ENCODE data around the gene KRT17. TPM values are rescaled to one million over a fixed set of nuclear protein-coding genes. Genes with fewer than 3 reads are reported as not detected.

The KRT17 gene
- total RNA-seq, 1 experiment from 2014 or later: 1.5 TPM

DNA sequence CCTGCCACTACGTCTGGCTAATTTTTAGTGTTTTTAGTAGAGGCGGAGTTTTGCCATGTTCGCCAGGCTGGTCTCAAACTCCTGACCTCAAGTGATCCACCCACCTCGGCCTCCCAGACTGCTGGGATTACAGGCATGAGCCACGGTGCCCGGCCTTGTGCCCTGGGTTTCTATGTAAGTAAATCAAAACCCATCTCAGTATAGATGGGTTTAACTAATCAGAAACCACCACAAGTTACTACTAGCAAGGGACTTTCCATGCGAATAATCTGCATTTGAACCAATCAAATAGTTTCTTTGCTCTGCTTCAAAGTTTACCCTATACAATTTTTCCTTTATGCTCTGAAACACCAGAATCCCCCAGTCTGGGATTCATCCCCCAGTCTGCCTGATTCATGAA is 47.8 kb upstream of the KRT17 start:
- H3K27me3 Mint-ChIP-seq (ENCODE audit: low read depth): peaks cover 12% of the 10 kb centered on the region
- Histone ChIP-seq H3K4ac (ENCODE audit: low read depth, low read length) (no peak overlapping the region), H3K4me2 (ENCODE audit: insufficient read depth, insufficient read length, low read length) (no peak overlapping the region), H3K23ac (ENCODE audit: insufficient read length, low read depth, low read length) (no peak overlapping the region), H3K79me1 (ENCODE audit: insufficient read depth, low read depth, low read length, poor library complexity, severe bottlenecking) (no peaks in the 10 kb centered on the region), H2BK5ac (ENCODE audit: insufficient read length, low read length) (no peak overlapping the region), H4K8ac (replicated peaks; ENCODE audit: insufficient read length, low read depth, low read length) (no peak overlapping the region), H4K5ac (ENCODE audit: insufficient read length, low read depth, low read length) (no peak overlapping the region), H3K79me2 (ENCODE audit: insufficient read depth, low read length) (no peaks in the 10 kb centered on the region), H3K27me3 (ENCODE audit: insufficient read depth, low read length) (no peaks in the 10 kb centered on the region), H4K20me1 (ENCODE audit: control insufficient read depth, insufficient read depth, insufficient read length) (no peaks in the 10 kb centered on the region), H3K4me1 (ENCODE audit: insufficient read depth, low read length) (peaks cover 3% of the 10 kb centered on the region; the same call in 1 of the 2 replicates), H3K9me3 (ENCODE audit: control insufficient read depth, low read depth, low read length) (no peaks in the 10 kb centered on the region), H2AFZ (ENCODE audit: low read length) (no peak overlapping the region), H3K18ac (ENCODE audit: insufficient read length, low read depth, low read length) (no peak overlapping the region), H3T11ph (ENCODE audit: low read length) (no peak overlapping the region), H3K23me2 (ENCODE audit: insufficient read length, low read depth, low read length, poor library complexity, severe bottlenecking) (peaks cover 3% of the 10 kb centered on the region), H3K56ac (ENCODE audit: insufficient read length, low read depth, low read length) (no peak overlapping the region), H2AK5ac (ENCODE audit: insufficient read length, low read length) (no peak overlapping the region), H2BK20ac (ENCODE audit: low read depth, low read length, poor library complexity, severe bottlenecking) (no peak overlapping the region), H4K91ac (ENCODE audit: insufficient read length, low read depth, low read length) (no peak overlapping the region), H3K9ac (ENCODE audit: extremely low read depth, insufficient read length, low read length) (no peak overlapping the region), H2BK120ac (ENCODE audit: low read depth, low read length, poor library complexity, severe bottlenecking) (no peak overlapping the region), H3K14ac (ENCODE audit: insufficient read depth, low read length) (no peak overlapping the region), H3K27ac (ENCODE audit: insufficient read length, low read depth, low read length) (no peak overlapping the region), H2BK15ac (ENCODE audit: low read depth, low read length) (no peak overlapping the region), H2BK12ac (ENCODE audit: insufficient read length, low read depth, low read length) (no peak overlapping the region)
- no peak overlapping the region for H3K4me3 Mint-ChIP-seq
- no peak for DNase-seq
- H3K27ac Mint-ChIP-seq: peak overlapping the region in 1 of 3 experiments; percentile 40; a peak in 2 of 7 replicates
- H3K4me1 Mint-ChIP-seq: peaks cover 23 to 27% of the 10 kb centered on the region in 2 experiments
- TF ChIP-seq CTCF (conservative IDR thresholded peaks at IDR 0.05): no peak
- whole genome bisulfite sequencing (ENCODE audit: extremely low coverage, insufficient read length, low lambda C conversion rate): no CpG with 5 or more reads among the region's 7 CpGs
- no peaks in the 10 kb centered on the region; a peak in 1 of 7 replicates for H3K36me3 Mint-ChIP-seq (ENCODE audit: insufficient read depth in 1 of 3, low read depth in 3 of 3)
- peaks cover 0 to 2% of the 10 kb centered on the region in 2 experiments; a peak in 1 of 5 replicates for H3K9me3 Mint-ChIP-seq
